Left ventricle myocardium inferior (tissue), 1 donor: Measurements from ENCODE around the gene CAMSAP2. TPM values are rescaled to one million over a fixed set of nuclear protein-coding genes. Genes with fewer than 3 reads are reported as not detected.

Experiments
- DNase-seq: peaks from one replicate; pipeline ENCODE4 v3.0.0-alpha.2; 2020
- H3K27ac ChIP-seq: fragments of 200-600 bp; replicated peaks from 2 replicates; pipeline ENCODE4 v1.8.0; 2021
- H3K27me3 ChIP-seq: fragments of 200-600 bp; 2 replicates; pipeline ENCODE4 v1.8.0; 2021; ENCODE audit warnings: low read depth
- H3K36me3 ChIP-seq: fragments of 200-600 bp; 2 replicates; pipeline ENCODE4 v1.8.0; 2021
- H3K4me1 ChIP-seq: fragments of 200-600 bp; 2 replicates; pipeline ENCODE4 v1.8.0; 2021
- H3K4me3 ChIP-seq: fragments of 200-600 bp; 2 replicates; pipeline ENCODE4 v1.8.0; 2021; ENCODE audit warnings: mild to moderate bottlenecking, moderate library complexity
- H3K9me3 ChIP-seq: fragments of 200-600 bp; replicated peaks from 2 replicates; pipeline ENCODE4 v1.8.0; 2021
- intact Hi-C: fragments of 100-400 bp; cut with micrococcal nuclease; formaldehyde crosslinking; loops from one replicate; pipeline ENCODE4 v1.11.0; 2022
- total RNA-seq: library from RNA; stranded (reverse); fragmentation: NEBNext Ultra II Directional; extraction: Animal tissue kit (Norgen Biotek cat#: 25700); gene quantifications from one replicate; pipeline ENCODE4 v1.2.1, GENCODE V29; 2021
- TF ChIP-seq, protein P1 (sequence below): fragments of 200-600 bp; IDR thresholded peaks from 2 replicates; pipeline ENCODE4 v1.8.0; 2021; ENCODE audit warnings: antibody characterized with exemption, mild to moderate bottlenecking, borderline replicate concordance
- donor health status: DM: no; HTN: yes; CAD: no; lungs with severe emphysema.

CAMSAP2 gene
- total RNA-seq, 1 donor from 2014 or later: 34.1 TPM

DNA sequence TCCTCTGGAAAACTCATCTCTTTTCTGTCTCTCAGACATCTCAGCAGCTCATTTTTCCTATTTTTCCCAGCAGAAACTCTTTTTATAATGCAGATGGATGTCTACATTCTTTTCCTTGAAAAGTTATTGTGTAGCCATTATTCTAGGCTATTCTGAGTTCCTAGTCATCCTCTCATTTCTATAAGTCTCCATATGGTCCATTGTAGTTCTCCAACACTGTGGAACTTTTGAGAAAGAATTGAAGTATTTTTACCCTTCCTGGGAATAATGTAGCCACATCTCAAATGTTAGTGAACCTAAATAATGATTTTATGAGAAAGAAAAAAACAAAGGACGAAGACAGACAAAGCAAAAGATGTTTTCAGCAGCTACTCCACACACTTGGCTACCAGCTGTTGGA lies 107.7 kb downstream of the CAMSAP2 start:
- peaks cover 73% of the 10 kb centered on the region for H3K36me3 ChIP-seq
- intact Hi-C loops: no loop called here

DNA sequence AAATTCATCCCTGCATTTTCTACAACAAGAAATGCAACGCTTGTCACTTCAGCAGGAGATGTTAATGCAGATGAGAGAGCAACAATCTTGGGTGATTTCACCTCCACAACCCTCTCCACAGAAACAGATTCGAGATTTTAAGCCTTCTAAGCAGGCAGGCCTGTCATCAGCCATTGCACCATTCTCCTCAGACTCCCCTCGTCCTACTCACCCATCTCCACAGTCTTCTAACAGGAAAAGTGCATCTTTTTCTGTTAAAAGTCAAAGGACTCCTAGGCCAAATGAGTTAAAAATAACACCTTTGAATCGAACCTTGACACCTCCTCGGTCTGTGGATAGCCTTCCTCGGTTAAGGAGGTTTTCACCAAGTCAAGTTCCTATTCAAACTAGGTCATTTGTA lies 110.7 kb downstream of the CAMSAP2 start:
- H3K4me3 ChIP-seq: no peak overlapping the region
- TF ChIP-seq, protein P1, sequence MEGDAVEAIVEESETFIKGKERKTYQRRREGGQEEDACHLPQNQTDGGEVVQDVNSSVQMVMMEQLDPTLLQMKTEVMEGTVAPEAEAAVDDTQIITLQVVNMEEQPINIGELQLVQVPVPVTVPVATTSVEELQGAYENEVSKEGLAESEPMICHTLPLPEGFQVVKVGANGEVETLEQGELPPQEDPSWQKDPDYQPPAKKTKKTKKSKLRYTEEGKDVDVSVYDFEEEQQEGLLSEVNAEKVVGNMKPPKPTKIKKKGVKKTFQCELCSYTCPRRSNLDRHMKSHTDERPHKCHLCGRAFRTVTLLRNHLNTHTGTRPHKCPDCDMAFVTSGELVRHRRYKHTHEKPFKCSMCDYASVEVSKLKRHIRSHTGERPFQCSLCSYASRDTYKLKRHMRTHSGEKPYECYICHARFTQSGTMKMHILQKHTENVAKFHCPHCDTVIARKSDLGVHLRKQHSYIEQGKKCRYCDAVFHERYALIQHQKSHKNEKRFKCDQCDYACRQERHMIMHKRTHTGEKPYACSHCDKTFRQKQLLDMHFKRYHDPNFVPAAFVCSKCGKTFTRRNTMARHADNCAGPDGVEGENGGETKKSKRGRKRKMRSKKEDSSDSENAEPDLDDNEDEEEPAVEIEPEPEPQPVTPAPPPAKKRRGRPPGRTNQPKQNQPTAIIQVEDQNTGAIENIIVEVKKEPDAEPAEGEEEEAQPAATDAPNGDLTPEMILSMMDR: no peak
- no peaks in the 10 kb centered on the region for H3K9me3 ChIP-seq
- no peak for DNase-seq
- H3K27ac ChIP-seq: no peak overlapping the region
- intact Hi-C loops: no loop called here
- no peaks in the 10 kb centered on the region for H3K4me1 ChIP-seq
- H3K36me3 ChIP-seq: peaks cover 82% of the 10 kb centered on the region
- H3K27me3 ChIP-seq: no peaks in the 10 kb centered on the region

More for the DNA sequence above, 107.7 kb downstream of the CAMSAP2 start:
- TF ChIP-seq, protein P1: no peak
- no peaks in the 10 kb centered on the region for H3K27me3 ChIP-seq
- no peak for DNase-seq
- H3K27ac ChIP-seq: no peak overlapping the region
- no peaks in the 10 kb centered on the region for H3K9me3 ChIP-seq
- H3K4me1 ChIP-seq: no peaks in the 10 kb centered on the region
- H3K4me3 ChIP-seq: no peak overlapping the region

DNA sequence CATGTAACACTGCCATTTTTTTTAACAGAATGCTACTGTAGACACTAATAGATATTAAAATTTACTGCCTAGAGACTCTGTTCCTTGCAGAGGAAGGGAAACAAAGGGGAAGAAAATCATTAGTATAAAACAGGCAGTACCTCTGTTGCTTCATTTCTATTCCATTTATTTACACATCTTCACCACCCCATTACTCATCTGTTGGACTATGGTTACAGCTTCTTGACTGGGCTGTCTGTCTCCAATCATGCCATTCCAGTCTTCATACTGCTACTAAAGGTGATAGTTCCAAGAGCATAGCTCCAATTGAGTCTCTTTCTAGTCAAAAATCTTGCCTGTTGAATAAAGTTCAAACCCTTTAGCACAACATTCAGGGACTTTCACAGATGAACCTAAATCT lies 111.9 kb downstream of the CAMSAP2 start:
- H3K36me3 ChIP-seq: peaks cover 88% of the 10 kb centered on the region

DNA sequence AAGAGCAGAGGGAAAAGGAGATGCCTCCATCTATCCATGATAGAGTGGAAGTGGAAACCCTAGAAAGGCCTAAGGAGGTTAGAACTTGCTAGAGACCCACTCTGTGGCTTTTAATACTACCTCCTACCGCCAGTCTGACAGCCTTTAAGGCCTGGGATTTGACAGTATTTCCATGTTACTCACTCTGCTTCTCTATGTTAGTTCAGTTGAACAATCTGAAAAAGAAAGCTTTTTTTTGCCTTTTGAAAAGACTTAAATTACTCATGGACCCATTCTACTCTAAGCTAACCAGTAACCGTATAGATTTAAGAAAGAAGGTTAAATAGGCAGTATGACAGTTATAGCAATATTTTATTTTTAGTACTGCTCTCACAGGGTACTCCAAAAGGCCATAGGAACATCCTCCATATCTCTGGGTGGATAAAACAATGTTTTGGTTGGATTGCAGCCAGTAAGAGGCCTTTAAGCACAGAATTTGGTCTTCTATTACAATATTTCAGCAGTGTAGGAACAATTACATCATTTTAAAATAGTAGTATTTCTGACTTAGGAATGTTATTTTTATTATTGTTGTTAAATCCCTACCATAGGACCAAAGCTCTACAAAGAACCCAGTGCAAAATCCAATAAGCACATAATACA lies 118.1 kb downstream of the CAMSAP2 start:
- H3K4me1 ChIP-seq: peaks cover 12% of the 10 kb centered on the region
- H3K27ac ChIP-seq: no peak overlapping the region
- TF ChIP-seq, protein P1: no peak
- H3K9me3 ChIP-seq: no peaks in the 10 kb centered on the region
- intact Hi-C loops: no loop called here
- no peaks in the 10 kb centered on the region for H3K27me3 ChIP-seq
- H3K36me3 ChIP-seq: peaks cover 70% of the 10 kb centered on the region
- no peak overlapping the region for H3K4me3 ChIP-seq
- DNase-seq: no peak

More for the DNA sequence above, 111.9 kb downstream of the CAMSAP2 start:
- no peak for DNase-seq
- Histone ChIP-seq H3K27me3 (no peaks in the 10 kb centered on the region), H3K4me1 (no peaks in the 10 kb centered on the region), H3K27ac (no peak overlapping the region), H3K9me3 (no peaks in the 10 kb centered on the region), H3K4me3 (no peak overlapping the region)
- TF ChIP-seq, protein P1: no peak
- intact Hi-C loops: no loop called here

DNA sequence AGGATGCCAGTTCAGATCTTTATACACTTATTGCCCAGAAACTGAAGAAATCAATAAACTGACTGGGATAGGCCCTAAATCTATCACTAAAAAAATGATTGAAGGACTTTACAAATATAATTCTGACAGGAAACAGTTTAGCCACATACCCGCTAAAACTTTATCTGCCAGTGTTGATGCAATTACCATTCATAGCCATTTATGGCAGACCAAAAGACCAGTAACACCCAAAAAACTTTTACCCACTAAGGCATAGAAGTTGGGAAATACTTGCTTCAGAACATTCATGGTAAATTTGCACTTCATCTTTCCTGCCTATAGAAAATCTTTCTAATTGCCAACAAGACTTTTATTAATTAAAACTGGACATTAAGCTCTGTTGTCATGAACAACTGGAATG lies 119.1 kb downstream of the CAMSAP2 start:
- H3K9me3 ChIP-seq: no peaks in the 10 kb centered on the region
- TF ChIP-seq, protein P1: no peak
- no peaks in the 10 kb centered on the region for H3K27me3 ChIP-seq
- no peak for DNase-seq
- intact Hi-C loops: no loop called here
- no peak overlapping the region for H3K27ac ChIP-seq
- peaks cover 12% of the 10 kb centered on the region for H3K4me1 ChIP-seq
- H3K36me3 ChIP-seq: peaks cover 69% of the 10 kb centered on the region
- no peak overlapping the region for H3K4me3 ChIP-seq
